Panc1 (cell line): ENCODE results near the gene PAK4. TPM values are rescaled to one million over a fixed set of nuclear protein-coding genes. Genes with fewer than 3 reads are reported as not detected.
"Not testable (repeated sequence)": the region's sequence is repeated elsewhere in the genome, so short reads cannot be mapped to it uniquely, and the experiment has no call there.

Experiments
- ATAC-seq: fragments of 200-7000 bp; cut with Tn5 transposase; 2 replicates; pipeline ENCODE4 v1.9.1; 2020; ENCODE audit warnings: mild to moderate bottlenecking, moderate library complexity
- BruUV-seq: library from RNA; stranded (reverse); fragments of 400-500 nt; replicated peaks from 2 replicates; lab custom pipeline; 2021; lab: Mats Ljungman, UMichigan
- CTCF ChIA-PET: fragments of 300-600 bp; sonication (Branson Sonifier 250); formaldehyde crosslinking; loops from one replicate; lab custom pipeline; 2022; ENCODE audit warnings: antibody characterized with exemption; lab: Charles Lee
- POLR2A ChIA-PET: fragments of 300-600 bp; sonication (Branson Sonifier 250); formaldehyde crosslinking; loops from one replicate; lab custom pipeline; 2022; ENCODE audit warnings: antibody characterized with exemption; lab: Charles Lee
- DNase-seq: peaks from one replicate; pipeline ENCODE4 v3.0.0-alpha.2; 2010; ENCODE audit warnings: low read depth, low spot score
- H3K27ac ChIP-seq: 2 replicates; pipeline ENCODE4 v1.5.1; 2011; ENCODE audit warnings: mild to moderate bottlenecking, low read length, inconsistent platforms
- H3K27me3 ChIP-seq: fragments of 200-500 bp; sonication (Bioruptor generic); 2 replicates; pipeline ENCODE4 v1.6.0; 2014; ENCODE audit warnings: low read length, inconsistent platforms; ENCODE audit not compliant: control insufficient read depth, insufficient read depth
- H3K36me3 ChIP-seq: fragments of 200-500 bp; sonication (Bioruptor generic); 2 replicates; pipeline ENCODE4 v1.5.1; 2014; ENCODE audit warnings: inconsistent platforms, mild to moderate bottlenecking, low read length, moderate library complexity; ENCODE audit not compliant: control insufficient read depth, insufficient read depth
- H3K4me1 ChIP-seq: 2 replicates; pipeline ENCODE4 v1.5.1; 2011; ENCODE audit warnings: inconsistent platforms, mild to moderate bottlenecking, low read length, moderate library complexity; ENCODE audit not compliant: control insufficient read depth, insufficient read depth
- H3K4me3 ChIP-seq, 2 experiments: 2 replicates each; pipeline ENCODE4 v1.5.1; 2011 to 2012; ENCODE audit warnings: low read depth in 2 of 2, low read length in 2 of 2, mild to moderate bottlenecking in 2 of 2, inconsistent platforms in 1 of 2, moderate library complexity in 1 of 2
- H3K9me3 ChIP-seq: fragments of 200-500 bp; sonication (Bioruptor generic); 2 replicates; pipeline ENCODE4 v1.5.1; 2014; ENCODE audit warnings: low read depth, mild to moderate bottlenecking, inconsistent platforms, low read length, moderate library complexity; ENCODE audit not compliant: control insufficient read depth, insufficient read depth
- CTCF ChIP-seq: fragments of 450-650 bp; IDR thresholded peaks from 2 replicates; pipeline ENCODE4 v1.5.1; 2017; ENCODE audit warnings: mild to moderate bottlenecking
- POLR2AphosphoS5 ChIP-seq: IDR thresholded peaks from 2 replicates; pipeline ENCODE4 v1.6.1; 2012; ENCODE audit warnings: mild to moderate bottlenecking, low read depth, low read length, moderate library complexity
- SIN3A ChIP-seq: IDR thresholded peaks from 2 replicates; pipeline ENCODE4 v1.6.1; 2012; ENCODE audit warnings: low read depth, mild to moderate bottlenecking, low read length, moderate library complexity, borderline replicate concordance; ENCODE audit not compliant: insufficient read depth
- TCF7L2 ChIP-seq: IDR thresholded peaks from 2 replicates; pipeline ENCODE4 v1.6.1; 2011; ENCODE audit warnings: mild to moderate bottlenecking, low read depth, low read length, inconsistent platforms
- in situ Hi-C: cut with HindIII; loops from 2 replicates; pipeline ENCODE4 v1.10.0; 2016; ENCODE audit warnings: low sequenced_read_pairs, low pct_unique_long_range_greater_than_20kb
- intact Hi-C: fragments of 100-400 bp; cut with micrococcal nuclease; formaldehyde crosslinking; loops from one replicate; pipeline ENCODE4 v1.10.0; 2022; ENCODE audit not compliant: unreplicated experiment
- total RNA-seq: library from RNA; stranded (reverse); gene quantifications from one replicate; pipeline ENCODE4 v1.2.1, GENCODE V29; 2021; ENCODE audit not compliant: unreplicated experiment
- TF ChIP-seq, protein P1 (sequence below), 2 experiments: IDR thresholded peaks; 2 replicates each; pipeline ENCODE4 v1.6.1; 2011 to 2012; ENCODE audit warnings: low read depth in 2 of 2, control low read depth in 1 of 2, low read length in 1 of 2, mild to moderate bottlenecking in 1 of 2, moderate library complexity in 1 of 2; ENCODE audit not compliant: insufficient read depth in 1 of 2

Gene PAK4
- total RNA-seq, 1 experiment from 2014 or later = 311 TPM

DNA sequence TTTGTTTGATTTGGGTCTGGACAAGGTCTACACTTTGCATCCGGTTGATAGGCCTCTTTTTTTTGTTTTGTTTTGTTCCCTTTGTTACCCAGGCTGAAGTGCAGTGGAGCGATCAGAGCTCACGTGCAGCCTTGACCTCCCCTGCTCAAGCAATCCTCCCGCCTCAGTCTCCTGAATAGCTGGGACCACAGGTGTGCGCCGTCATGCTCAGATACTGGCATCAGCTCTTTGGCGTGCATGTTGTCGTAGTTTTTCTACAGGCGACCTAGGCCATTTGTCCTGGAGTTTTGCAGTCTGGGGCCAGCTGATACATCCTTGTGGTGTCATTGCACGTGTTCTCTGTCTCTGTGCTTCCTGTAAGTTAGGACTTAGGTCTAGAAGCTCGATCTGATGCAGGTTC is 16.3 kb downstream of the PAK4 start:
- no peaks in the 10 kb centered on the region for H3K36me3 ChIP-seq
- no peaks in the 10 kb centered on the region for H3K9me3 ChIP-seq
- ChIA-PET POLR2A (no interaction called here), CTCF (no interaction called here)
- in situ Hi-C loops (no loop called here), intact Hi-C loops (no loop called here)
- no peaks in the 10 kb centered on the region for H3K27me3 ChIP-seq
- ATAC-seq (no peak), DNase-seq (no peak)
- BruUV-seq = no TSS peak
- H3K4me1 ChIP-seq = peaks cover 53% of the 10 kb centered on the region
- no peak overlapping the region for H3K4me3 ChIP-seq
- TF ChIP-seq, protein P1, sequence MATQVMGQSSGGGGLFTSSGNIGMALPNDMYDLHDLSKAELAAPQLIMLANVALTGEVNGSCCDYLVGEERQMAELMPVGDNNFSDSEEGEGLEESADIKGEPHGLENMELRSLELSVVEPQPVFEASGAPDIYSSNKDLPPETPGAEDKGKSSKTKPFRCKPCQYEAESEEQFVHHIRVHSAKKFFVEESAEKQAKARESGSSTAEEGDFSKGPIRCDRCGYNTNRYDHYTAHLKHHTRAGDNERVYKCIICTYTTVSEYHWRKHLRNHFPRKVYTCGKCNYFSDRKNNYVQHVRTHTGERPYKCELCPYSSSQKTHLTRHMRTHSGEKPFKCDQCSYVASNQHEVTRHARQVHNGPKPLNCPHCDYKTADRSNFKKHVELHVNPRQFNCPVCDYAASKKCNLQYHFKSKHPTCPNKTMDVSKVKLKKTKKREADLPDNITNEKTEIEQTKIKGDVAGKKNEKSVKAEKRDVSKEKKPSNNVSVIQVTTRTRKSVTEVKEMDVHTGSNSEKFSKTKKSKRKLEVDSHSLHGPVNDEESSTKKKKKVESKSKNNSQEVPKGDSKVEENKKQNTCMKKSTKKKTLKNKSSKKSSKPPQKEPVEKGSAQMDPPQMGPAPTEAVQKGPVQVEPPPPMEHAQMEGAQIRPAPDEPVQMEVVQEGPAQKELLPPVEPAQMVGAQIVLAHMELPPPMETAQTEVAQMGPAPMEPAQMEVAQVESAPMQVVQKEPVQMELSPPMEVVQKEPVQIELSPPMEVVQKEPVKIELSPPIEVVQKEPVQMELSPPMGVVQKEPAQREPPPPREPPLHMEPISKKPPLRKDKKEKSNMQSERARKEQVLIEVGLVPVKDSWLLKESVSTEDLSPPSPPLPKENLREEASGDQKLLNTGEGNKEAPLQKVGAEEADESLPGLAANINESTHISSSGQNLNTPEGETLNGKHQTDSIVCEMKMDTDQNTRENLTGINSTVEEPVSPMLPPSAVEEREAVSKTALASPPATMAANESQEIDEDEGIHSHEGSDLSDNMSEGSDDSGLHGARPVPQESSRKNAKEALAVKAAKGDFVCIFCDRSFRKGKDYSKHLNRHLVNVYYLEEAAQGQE (IDR thresholded peaks at IDR 0.05; ENCODE audit: insufficient read depth in 1 of 2, low read depth in 2 of 2, low read length in 1 of 2) = no peak
- TF ChIP-seq POLR2AphosphoS5 = no peak
- TF ChIP-seq SIN3A = no peak
- no peak for TF ChIP-seq TCF7L2
- no peak for TF ChIP-seq CTCF
- H3K27ac ChIP-seq = no peak overlapping the region

DNA sequence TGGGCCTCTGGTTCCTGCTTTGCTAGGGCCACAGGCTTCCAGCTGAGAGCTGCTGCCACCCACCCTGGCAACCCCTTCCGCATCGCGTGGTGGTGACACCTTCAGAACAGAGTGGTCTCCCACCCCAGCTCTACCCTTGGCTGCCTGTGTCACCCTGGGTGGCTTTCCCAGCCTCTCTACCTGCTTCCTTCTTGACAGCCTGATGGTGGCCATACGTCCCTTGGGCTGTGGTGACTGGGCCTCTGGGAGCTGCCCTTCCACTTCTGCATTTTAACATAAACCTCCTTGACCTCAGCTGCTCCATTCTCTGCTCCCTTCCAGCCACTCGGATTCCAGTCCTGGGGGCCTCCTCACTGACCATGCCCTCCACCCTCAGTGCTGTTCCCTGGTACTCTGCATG is 17.0 kb downstream of the PAK4 start:
- ATAC-seq (no peak), DNase-seq (no peak)
- in situ Hi-C loops = no loop called here
- H3K9me3 ChIP-seq = no peaks in the 10 kb centered on the region
- H3K4me3 ChIP-seq = no peak overlapping the region
- H3K27ac ChIP-seq = no peak overlapping the region
- TF ChIP-seq POLR2AphosphoS5 = no peak
- no peak for TF ChIP-seq CTCF
- TF ChIP-seq SIN3A = no peak
- TF ChIP-seq, protein P1 (IDR thresholded peaks at IDR 0.05; ENCODE audit: insufficient read depth in 1 of 2, low read depth in 2 of 2, low read length in 1 of 2) = no peak
- TF ChIP-seq TCF7L2 = no peak
- ChIA-PET POLR2A (no interaction called here), CTCF (no interaction called here)
- intact Hi-C loops = no loop called here
- peaks cover 48% of the 10 kb centered on the region for H3K4me1 ChIP-seq
- H3K36me3 ChIP-seq = no peaks in the 10 kb centered on the region
- BruUV-seq = no TSS peak
- no peaks in the 10 kb centered on the region for H3K27me3 ChIP-seq

GRCh38 chr19:39143757-39144289 is 18.2 kb downstream of the PAK4 start:
- POLR2A ChIA-PET = interaction anchor here (0.6 to 1.2 kb wide), 2 partner anchors 44 to 397 kb away, joined by 4 to 15 read pairs; no protein-coding TSS in a partner anchor
- H3K4me3 ChIP-seq, intact Hi-C loops, CTCF ChIA-PET, DNase-seq, H3K27me3 ChIP-seq, H3K9me3 ChIP-seq, in situ Hi-C loops, BruUV-seq, H3K36me3 ChIP-seq, ATAC-seq, H3K27ac ChIP-seq: not testable (repeated sequence)
- peaks cover 37% of the 10 kb centered on the region for H3K4me1 ChIP-seq
